Calu3 (cell line): Measurements from ENCODE around the gene BCL7B. TPM values are rescaled to one million over a fixed set of nuclear protein-coding genes. Genes with fewer than 3 reads are reported as not detected.

ENCODE experiments used
- BruUV-seq: library from RNA; stranded (reverse); fragments of 400-500 nt; replicated peaks from 2 replicates; lab custom pipeline; 2021; lab: Mats Ljungman, UMichigan
- CTCF ChIA-PET: fragments of 300-600 bp; sonication (Branson Sonifier 250); formaldehyde crosslinking; loops from one replicate; lab custom pipeline; 2022; ENCODE audit warnings: antibody characterized with exemption; lab: Charles Lee
- DNase-seq: peaks from one replicate; pipeline ENCODE4 v3.0.0; 2022
- H3K27ac Mint-ChIP-seq: one replicate; pipeline ENCODE4 v1.8.0; 2022; ENCODE audit warnings: mixed read lengths; ENCODE audit not compliant: unreplicated experiment
- H3K27me3 Mint-ChIP-seq: one replicate; pipeline ENCODE4 v1.8.0; 2022; ENCODE audit warnings: mixed read lengths; ENCODE audit not compliant: unreplicated experiment
- H3K36me3 Mint-ChIP-seq: one replicate; pipeline ENCODE4 v1.8.0; 2022; ENCODE audit warnings: mild to moderate bottlenecking, moderate library complexity, mixed read lengths; ENCODE audit not compliant: insufficient read depth, unreplicated experiment
- H3K4me1 Mint-ChIP-seq: one replicate; pipeline ENCODE4 v1.8.0; 2022; ENCODE audit warnings: mild to moderate bottlenecking, low read depth, mixed read lengths; ENCODE audit not compliant: unreplicated experiment
- H3K4me3 Mint-ChIP-seq: one replicate; pipeline ENCODE4 v1.8.0; 2022; ENCODE audit warnings: mild to moderate bottlenecking, low read depth, moderate library complexity, mixed read lengths; ENCODE audit not compliant: unreplicated experiment
- H3K9me3 Mint-ChIP-seq: one replicate; pipeline ENCODE4 v1.8.0; 2022; ENCODE audit warnings: low read depth, mixed read lengths; ENCODE audit not compliant: unreplicated experiment
- intact Hi-C: fragments of 100-400 bp; cut with micrococcal nuclease; formaldehyde crosslinking; loops from one replicate; pipeline ENCODE4 v1.10.0; 2022; ENCODE audit not compliant: unreplicated experiment
- total RNA-seq: library from RNA; stranded (reverse); gene quantifications from 2 replicates; pipeline ENCODE4 v1.2.3, GENCODE V29; 2022
- TF ChIP-seq, protein P1 (sequence below): fragments of 200-600 bp; IDR thresholded peaks from one replicate; pipeline ENCODE4 v1.8.0; 2022; ENCODE audit warnings: antibody characterized with exemption; ENCODE audit not compliant: unreplicated experiment

The BCL7B gene
- total RNA-seq, 1 experiment from 2014 or later = 37.8 TPM

DNA sequence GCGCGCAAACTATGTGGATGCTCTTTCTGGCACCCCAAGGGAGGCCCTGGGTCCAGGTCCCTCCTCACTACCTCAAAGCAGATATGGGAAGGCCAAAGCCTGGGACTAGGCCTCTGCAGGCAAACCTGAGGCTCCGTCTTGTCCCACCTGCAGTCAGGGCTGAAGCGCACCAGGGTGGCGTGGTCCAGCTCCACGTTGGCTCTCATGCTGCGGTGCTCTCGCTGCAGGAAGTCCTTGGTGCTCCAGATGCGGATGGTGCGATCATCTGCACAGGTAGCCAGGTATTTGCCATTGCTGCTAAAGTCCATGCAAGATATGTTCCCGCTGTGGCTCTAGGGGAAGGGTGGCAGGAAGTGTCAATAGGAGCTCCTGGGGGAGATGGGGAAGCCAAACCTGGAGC, 16.3 kb upstream of the BCL7B start:
- intact Hi-C loops = no loop called here
- H3K36me3 Mint-ChIP-seq = peaks cover 59% of the 10 kb centered on the region

DNA sequence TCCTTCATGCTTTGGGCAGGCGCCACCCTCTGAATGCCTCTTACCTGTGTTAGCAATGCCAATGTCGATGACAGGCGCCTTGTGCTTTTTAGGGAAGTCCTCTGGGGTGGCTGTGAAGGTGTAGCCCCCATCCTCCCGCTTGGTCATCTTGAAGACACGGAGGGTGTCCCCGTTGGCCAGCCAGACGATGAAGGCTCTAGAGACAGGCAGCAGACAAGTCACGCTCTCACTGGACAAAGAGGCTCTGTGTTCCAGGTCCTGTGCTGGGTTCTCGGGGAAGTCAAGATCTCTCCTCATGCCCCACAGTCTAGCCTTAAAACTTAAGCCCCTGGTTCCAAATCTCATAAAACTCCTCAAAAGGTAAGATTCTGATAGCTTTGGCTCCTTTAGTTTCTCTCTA, 15.8 kb upstream of the BCL7B start:
- Mint-ChIP-seq H3K36me3 (peaks cover 59% of the 10 kb centered on the region), H3K27ac (no peak overlapping the region), H3K4me3 (no peak overlapping the region), H3K27me3 (no peaks in the 10 kb centered on the region), H3K4me1 (no peaks in the 10 kb centered on the region), H3K9me3 (no peaks in the 10 kb centered on the region)
- TF ChIP-seq, protein P1, sequence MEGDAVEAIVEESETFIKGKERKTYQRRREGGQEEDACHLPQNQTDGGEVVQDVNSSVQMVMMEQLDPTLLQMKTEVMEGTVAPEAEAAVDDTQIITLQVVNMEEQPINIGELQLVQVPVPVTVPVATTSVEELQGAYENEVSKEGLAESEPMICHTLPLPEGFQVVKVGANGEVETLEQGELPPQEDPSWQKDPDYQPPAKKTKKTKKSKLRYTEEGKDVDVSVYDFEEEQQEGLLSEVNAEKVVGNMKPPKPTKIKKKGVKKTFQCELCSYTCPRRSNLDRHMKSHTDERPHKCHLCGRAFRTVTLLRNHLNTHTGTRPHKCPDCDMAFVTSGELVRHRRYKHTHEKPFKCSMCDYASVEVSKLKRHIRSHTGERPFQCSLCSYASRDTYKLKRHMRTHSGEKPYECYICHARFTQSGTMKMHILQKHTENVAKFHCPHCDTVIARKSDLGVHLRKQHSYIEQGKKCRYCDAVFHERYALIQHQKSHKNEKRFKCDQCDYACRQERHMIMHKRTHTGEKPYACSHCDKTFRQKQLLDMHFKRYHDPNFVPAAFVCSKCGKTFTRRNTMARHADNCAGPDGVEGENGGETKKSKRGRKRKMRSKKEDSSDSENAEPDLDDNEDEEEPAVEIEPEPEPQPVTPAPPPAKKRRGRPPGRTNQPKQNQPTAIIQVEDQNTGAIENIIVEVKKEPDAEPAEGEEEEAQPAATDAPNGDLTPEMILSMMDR = no peak
- intact Hi-C loops = no loop called here
- CTCF ChIA-PET = no interaction called here
- no TSS peak for BruUV-seq
- no peak for DNase-seq

More for the DNA sequence above, 16.3 kb upstream of the BCL7B start:
- H3K27ac Mint-ChIP-seq = no peak overlapping the region
- H3K4me3 Mint-ChIP-seq = no peak overlapping the region
- H3K4me1 Mint-ChIP-seq = peaks cover 3% of the 10 kb centered on the region
- H3K9me3 Mint-ChIP-seq = no peaks in the 10 kb centered on the region
- DNase-seq = no peak
- TF ChIP-seq, protein P1 = no peak
- BruUV-seq = no TSS peak
- H3K27me3 Mint-ChIP-seq = no peaks in the 10 kb centered on the region
- CTCF ChIA-PET = no interaction called here

DNA sequence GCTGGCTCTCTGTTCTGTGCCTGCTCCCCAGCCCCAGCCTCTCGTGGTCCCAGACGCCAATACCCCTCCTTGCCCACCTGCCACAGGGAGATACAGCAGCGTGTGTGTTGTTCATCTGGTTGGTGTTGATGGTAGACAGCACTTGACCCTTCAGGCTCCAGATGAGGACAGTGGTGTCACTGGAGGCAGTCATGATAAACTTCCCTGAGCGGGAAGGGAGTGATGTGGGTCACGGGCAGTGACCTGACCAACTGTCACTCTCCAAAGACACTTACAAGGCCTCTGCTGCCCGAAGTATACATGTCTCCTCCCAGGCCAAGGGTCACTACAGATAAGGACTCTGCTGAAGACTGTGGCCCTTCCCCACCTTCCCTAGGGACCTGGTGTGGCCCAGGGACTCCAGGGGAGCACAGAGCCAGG, 15.3 kb upstream of the BCL7B start:
- CTCF ChIA-PET = no interaction called here
- H3K36me3 Mint-ChIP-seq = peaks cover 55% of the 10 kb centered on the region

DNA sequence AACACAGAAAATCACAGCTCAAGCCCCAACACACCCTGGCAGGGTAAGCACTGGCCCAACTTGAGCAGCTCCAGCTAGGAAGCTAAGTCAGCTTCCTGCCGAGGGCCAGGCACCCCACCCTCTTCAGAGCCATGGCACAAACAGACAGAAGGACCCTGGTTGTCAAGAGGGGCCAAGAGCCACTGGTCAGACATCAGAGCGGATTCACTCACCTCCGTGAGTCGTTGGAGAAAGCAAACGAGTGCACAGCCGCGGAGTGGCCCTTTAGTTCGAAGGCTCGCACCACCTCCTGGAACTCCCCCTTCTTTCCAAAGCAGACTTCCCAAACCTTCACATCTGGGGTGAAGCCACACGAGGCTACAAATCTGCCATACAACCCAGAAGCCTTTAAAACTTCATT, 13.5 kb upstream of the BCL7B start:
- Mint-ChIP-seq H3K4me3 (no peak overlapping the region), H3K9me3 (no peaks in the 10 kb centered on the region), H3K36me3 (peaks cover 45% of the 10 kb centered on the region), H3K27me3 (no peaks in the 10 kb centered on the region), H3K27ac (no peak overlapping the region), H3K4me1 (no peaks in the 10 kb centered on the region)
- DNase-seq = no peak
- BruUV-seq = no TSS peak
- intact Hi-C loops = no loop called here
- CTCF ChIA-PET = no interaction called here
- TF ChIP-seq, protein P1 = no peak

More for the DNA sequence above, 15.3 kb upstream of the BCL7B start:
- DNase-seq = no peak
- BruUV-seq = no TSS peak
- intact Hi-C loops = no loop called here
- H3K27ac Mint-ChIP-seq = no peak overlapping the region
- H3K27me3 Mint-ChIP-seq = no peaks in the 10 kb centered on the region
- no peaks in the 10 kb centered on the region for H3K4me1 Mint-ChIP-seq
- no peaks in the 10 kb centered on the region for H3K9me3 Mint-ChIP-seq
- H3K4me3 Mint-ChIP-seq = no peak overlapping the region
- TF ChIP-seq, protein P1 = no peak
